Esophagus muscularis mucosa (tissue), 2 donors: ENCODE data around the gene NSD1.

ENCODE experiments used
- EP300 ChIP-seq: sonication (generic); formaldehyde crosslinking; IDR thresholded peaks from one replicate; pipeline ENCODE4 v1.6.1; 2017; ENCODE audit warnings: antibody characterized with exemption
- POLR2A ChIP-seq: fragments of 450-650 bp; IDR thresholded peaks from one replicate; pipeline ENCODE4 v1.6.1; 2017; ENCODE audit warnings: antibody characterized with exemption, moderate library complexity, mild to moderate bottlenecking, low read depth

DNA sequence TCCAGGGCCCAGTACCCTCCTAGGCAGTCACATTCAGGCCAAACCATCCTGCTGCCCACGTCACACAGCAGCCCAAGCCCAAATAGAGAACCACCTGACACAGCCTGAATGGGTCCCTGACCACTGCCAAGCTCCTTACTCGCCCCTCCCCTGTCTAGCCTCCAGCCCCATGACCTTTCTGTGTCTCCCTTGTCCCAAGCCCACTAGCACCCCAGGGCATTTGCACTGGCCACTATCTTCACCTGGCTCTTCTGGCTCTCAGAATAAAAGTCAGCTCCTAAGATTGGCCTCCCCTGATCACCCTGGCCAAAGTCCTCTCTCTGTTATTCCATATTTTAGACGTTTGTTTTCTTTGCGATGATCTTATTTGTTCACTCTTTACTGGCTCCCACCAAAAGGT, 26.4 kb upstream of the NSD1 start:
- TF ChIP-seq POLR2A = no peak
- no peak for TF ChIP-seq EP300
